ENCODE data around the gene SLC31A2.

Gene SLC31A2

DNA sequence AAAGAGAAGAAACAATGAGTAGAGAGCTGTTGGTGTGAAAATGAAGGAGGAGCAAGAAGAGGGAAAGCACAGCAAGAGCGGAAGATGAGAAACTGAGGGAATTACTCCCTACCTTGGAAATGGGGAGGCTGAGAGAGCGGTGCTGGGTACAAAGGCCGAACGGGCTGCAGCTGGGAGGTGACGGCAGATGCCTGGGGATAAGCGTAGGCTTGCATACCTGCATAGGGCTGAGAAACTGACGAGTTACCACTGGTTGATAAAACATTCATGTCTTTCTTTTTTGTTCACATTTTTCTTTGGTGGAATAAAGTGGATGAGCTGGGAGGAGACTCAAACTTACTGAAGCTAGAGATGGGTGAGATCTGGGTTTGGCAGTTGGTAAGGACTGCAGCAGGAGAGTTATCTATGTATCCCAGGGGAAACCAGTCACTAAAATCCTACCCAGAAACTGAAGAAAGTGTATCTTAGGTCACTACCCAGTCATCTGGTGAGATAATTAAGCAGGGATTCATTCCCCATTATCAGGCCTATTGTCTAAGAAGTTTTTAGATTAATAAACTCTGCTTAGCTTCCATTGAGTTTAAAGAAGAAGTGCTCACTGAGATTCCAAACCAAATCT lies 35.4 kb downstream of the SLC31A2 start:
- no peak for DNase-seq (ENCODE audit: low read depth, low spot score)

DNA sequence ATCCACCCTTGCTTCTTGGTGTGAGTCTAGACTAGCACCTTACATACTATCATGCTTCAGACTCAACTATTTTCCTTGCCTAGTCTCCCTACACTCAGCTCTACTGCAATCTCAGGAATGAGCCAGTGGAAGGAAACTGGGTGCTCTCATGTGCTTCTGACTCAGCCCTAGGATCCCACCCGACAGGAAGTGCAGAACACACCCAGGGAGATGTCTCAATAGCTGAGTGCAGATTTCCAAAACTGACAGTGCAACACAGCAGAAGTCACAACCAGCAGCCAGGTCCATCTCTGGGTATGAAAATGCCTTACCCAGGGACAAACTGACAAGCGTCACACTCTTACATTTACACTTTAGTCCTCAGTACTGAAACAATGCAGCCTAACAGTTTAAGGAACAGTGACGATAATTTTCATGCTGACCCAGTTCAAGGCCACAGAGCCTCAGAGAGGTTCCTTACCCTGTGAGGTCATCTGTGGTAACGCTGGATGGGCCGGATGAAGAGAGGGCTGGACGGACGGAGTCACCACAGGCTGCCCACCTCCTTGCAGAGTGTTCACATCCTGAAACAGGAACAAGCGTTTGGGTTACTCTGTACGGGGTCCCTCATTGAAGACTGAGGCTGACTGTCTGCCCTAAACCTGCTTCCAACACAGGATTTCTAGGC lies 37.3 kb downstream of the SLC31A2 start:
- peak; percentile 8 for DNase-seq (ENCODE audit: low read depth, low spot score)

DNA sequence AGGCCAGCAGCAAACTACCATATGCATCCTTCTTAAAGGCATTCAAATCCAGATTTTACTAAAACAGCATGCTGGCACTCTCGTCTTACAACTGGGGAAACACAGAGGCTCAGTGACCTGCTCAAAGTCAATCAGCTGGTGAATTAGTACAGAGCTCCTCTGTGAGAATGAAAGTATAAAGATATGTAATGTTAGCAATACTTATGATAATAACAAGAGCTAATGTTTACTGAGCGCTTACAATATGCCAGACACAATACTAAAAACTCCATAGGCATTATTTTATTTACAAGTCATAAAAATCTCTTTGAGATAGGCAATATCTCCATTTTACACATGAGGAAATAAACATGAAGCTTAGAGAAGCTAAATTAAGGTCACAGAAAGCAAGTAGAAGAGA lies 41.6 kb downstream of the SLC31A2 start:
- no peak for DNase-seq (ENCODE audit: low read depth, low spot score)

DNA sequence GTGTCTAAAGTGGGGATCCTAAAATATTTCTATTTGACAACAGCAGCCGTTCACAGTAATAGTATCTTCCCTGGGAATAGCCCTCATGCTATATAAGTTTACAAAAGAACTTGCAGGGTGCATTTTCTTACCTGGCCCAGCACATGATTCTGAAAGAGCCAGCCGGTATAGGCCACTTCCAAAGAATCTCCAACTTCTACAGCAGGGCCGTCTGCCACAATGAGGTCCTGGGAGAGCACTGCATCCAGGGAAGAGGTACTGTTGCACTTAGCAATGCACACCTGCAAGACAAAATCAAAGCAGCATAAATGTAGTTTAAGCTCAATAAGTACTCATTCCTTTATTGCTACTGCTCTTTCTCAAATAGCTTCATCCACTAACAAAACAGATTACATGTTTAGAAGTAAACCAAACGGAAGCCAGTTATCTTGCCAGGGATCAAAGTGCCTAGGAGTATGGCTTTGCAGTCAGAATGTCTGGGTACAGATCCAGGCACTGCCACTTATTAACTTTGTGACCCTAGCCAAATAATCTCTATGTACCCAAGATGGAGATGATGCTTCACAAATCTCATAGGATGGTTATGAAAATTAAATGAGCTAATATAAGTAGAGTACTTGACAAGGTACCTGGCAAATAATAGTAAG lies 49.0 kb downstream of the SLC31A2 start:
- DNase-seq (ENCODE audit: low read depth, low spot score) = no peak

DNA sequence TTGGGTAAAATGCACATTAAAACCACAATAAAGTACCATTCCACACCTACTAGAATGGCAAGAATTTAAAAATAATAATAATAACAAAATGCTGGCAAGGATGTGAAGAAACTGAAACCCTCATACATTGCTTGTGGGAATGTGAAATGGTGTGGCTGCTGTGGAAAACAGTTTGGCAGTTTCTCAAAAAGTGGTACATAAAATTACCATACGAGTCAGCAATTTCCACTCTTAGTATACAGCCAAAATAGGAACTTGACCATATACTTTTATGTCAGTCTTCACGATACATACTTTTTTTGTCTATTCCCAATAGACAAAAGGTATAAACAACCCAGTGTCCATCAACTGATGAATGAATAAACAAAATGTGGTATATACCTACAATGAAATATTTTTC lies 54.6 kb downstream of the SLC31A2 start:
- no peak for DNase-seq (ENCODE audit: low read depth, low spot score)

DNA sequence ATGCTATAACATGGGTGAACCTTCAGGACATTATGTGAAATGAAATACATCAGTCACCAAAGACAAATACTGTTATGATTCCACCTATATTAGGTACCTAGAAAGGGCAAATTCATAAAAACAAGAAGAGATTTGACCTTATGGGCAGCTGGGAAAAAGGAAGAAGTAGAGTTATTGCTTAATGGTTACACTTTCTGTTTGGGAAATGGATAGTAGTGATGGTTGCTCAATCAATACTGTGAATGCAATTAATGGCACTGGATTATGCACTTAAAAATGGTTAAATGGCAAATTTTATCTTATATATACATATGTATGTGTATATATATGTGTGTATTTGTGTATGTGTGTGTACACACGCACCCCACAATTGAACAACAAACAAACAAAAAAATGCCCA lies 55.1 kb downstream of the SLC31A2 start:
- DNase-seq (ENCODE audit: low read depth, low spot score) = no peak

DNA sequence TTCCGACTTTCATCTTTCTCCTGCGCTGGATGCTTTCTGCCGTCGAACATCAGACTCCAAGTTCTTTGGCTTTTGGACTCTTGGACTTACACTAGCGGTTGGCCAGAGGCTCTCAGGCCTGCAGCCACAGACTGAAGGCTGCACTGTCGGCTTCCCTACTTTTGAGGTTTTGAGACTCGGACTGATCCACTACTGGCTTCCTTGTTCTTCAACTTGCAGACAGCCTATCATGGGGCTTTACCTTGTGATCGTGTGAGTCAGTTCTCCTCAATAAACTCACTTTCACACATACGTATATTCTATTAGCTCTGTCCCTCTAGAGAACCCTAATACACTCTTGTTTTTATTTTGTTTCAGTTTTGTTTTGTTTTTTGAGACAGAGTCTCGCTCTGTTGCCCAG lies 60.0 kb downstream of the SLC31A2 start:
- no peak for DNase-seq (ENCODE audit: low read depth, low spot score)

All from brain pericyte (primary cell).